PC-9 (cell line): ENCODE measurements around the gene INPP5A.

ENCODE experiments used
- CTCF ChIP-seq: fragments of 200-600 bp; sonication (generic); conservative IDR thresholded peaks from 2 replicates; pipeline ENCODE4 v1.6.1; 2017; ENCODE audit warnings: mixed run types, antibody characterized with exemption, mild to moderate bottlenecking, moderate library complexity
- EZH2 ChIP-seq: fragments of 200-600 bp; sonication (generic); IDR thresholded peaks from 2 replicates; pipeline ENCODE4 v1.8.0; 2017; ENCODE audit warnings: antibody characterized with exemption, low read depth

GRCh38 chr10:132533571-132534260, 3.9 kb upstream of the INPP5A start:
- TF ChIP-seq CTCF: no peak
- no peak for TF ChIP-seq EZH2
